NCI-H345 (cell line): ENCODE measurements around the gene LRCH1.
"Not testable (repeated sequence)": the region's sequence is repeated elsewhere in the genome, so short reads cannot be mapped to it uniquely, and the experiment has no call there.

Experiments
- DNase-seq: peaks from one replicate; lab custom pipeline; 2025; lab: John Stamatoyannopoulos, UW

Gene LRCH1

GRCh38 chr13:46753137-46753536 is 200.2 kb downstream of the LRCH1 start:
- DNase-seq = no peak

GRCh38 chr13:46753917-46754316 is 200.9 kb downstream of the LRCH1 start:
- DNase-seq = no peak

- no peak for DNase-seq
Observed at GRCh38 chr13:46754812-46755211, 201.8 kb downstream of the LRCH1 start.

GRCh38 chr13:46755508-46755907 is 202.5 kb downstream of the LRCH1 start:
- not testable (repeated sequence) for DNase-seq

GRCh38 chr13:46756977-46757376 is 204.0 kb downstream of the LRCH1 start:
- DNase-seq = no peak

- DNase-seq = no peak
Observed at GRCh38 chr13:46757640-46758039, 204.7 kb downstream of the LRCH1 start.

GRCh38 chr13:46759846-46760245 is 206.9 kb downstream of the LRCH1 start:
- DNase-seq = no peak

GRCh38 chr13:46761174-46761573 is 208.2 kb downstream of the LRCH1 start:
- no peak for DNase-seq

- DNase-seq = no peak
Observed at GRCh38 chr13:46761866-46762265, 208.9 kb downstream of the LRCH1 start.

GRCh38 chr13:46769925-46770324 is 217.0 kb downstream of the LRCH1 start:
- not testable (repeated sequence) for DNase-seq

GRCh38 chr13:46771693-46772092 is 218.7 kb downstream of the LRCH1 start:
- no peak for DNase-seq

- DNase-seq = no peak
Observed at GRCh38 chr13:46773541-46773940, 220.6 kb downstream of the LRCH1 start.

GRCh38 chr13:46775385-46776107 is 222.6 kb downstream of the LRCH1 start:
- DNase-seq = no peak

GRCh38 chr13:46778095-46778494 is 225.1 kb downstream of the LRCH1 start:
- no peak for DNase-seq

GRCh38 chr13:46778890-46779289 is 225.9 kb downstream of the LRCH1 start:
- no peak for DNase-seq

- DNase-seq = no peak
Observed at GRCh38 chr13:46782066-46782465, 229.1 kb downstream of the LRCH1 start.

- no peak for DNase-seq
Observed at GRCh38 chr13:46782691-46783090, 229.7 kb downstream of the LRCH1 start.

- DNase-seq = no peak
Observed at GRCh38 chr13:46783504-46783903, 230.5 kb downstream of the LRCH1 start.

- DNase-seq = no peak
Observed at GRCh38 chr13:46795321-46795720, 242.4 kb downstream of the LRCH1 start.

GRCh38 chr13:46796129-46796514 is 243.2 kb downstream of the LRCH1 start:
- DNase-seq = no peak

GRCh38 chr13:46796515-46797474 is 243.8 kb downstream of the LRCH1 start, which contains the start of gene ESD:
TSS of gene ESD (minus strand) at chr13:46797161. CDS start at chr13:46791413, 5,748 bp downstream.
- DNase-seq = peak; percentile 87

GRCh38 chr13:46797501-46798237 is 244.7 kb downstream of the LRCH1 start:
- peak; percentile 17 for DNase-seq
